Measurements from ENCODE around the gene ALX4. TPM values are rescaled to one million over a fixed set of nuclear protein-coding genes. Genes with fewer than 3 reads are reported as not detected.
A peak's percentile ranks its signal among the peaks of the same experiment; 100 is the strongest.

ALX4 gene
- total and polyA plus RNA-seq, 2 of the 8 experiments (the other 6 are each of a cell fraction or from before 2014, with no cell fraction given): not detected

DNA sequence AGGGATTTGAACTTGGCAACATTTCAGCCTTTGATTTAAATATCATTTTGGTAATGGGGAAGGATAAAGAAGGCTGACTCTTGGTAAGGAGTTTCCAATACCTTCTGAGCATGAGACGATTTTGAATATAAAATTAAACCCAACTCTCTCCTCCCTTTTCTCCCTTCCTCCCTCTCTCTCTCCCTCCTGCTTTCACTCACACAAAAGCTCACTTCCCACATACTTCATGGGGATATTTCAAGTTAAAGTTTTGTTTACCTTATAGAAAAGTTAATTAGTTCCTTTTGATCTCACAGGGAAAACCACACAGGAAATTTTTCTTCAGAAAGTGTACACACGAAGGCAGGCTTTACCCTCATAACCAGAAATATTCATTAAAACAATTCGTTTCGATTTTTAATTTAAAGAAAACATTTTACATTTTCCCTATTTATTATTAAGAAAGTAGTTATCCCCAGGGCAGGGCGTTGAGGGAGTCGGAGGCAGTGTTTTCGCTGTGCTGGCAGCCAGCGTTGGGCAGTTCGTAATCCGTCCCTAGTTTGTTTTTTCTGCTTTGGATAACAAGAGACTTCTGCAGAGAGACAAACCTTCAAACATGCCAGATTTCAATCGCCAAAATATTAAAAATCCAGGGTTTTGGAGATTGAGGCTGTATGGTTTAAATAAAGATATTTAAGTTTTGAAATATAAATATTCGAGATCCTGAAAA, 25.3 kb upstream of the ALX4 start:
- Histone ChIP-seq H2BK12ac (ENCODE audit: low read depth, low read length) (no peak overlapping the region), H3K27me3 (replicated peaks in 1 of 4; ENCODE audit: control insufficient read depth in 3 of 4, extremely low read depth in 1 of 4, insufficient read depth in 3 of 4, low read length in 3 of 4) (peaks cover 7 to 63% (median 56%) of the 10 kb centered on the region in 4 experiments), H3K18ac (ENCODE audit: extremely low read depth, low read length) (no peak overlapping the region), H3K4ac (replicated peaks; ENCODE audit: insufficient read length, low read depth, low read length) (no peak overlapping the region), H3K56ac (replicated peaks; ENCODE audit: insufficient read length, low read depth, low read length) (no peak overlapping the region), H3K4me2 (ENCODE audit: insufficient read depth in 1 of 2, low read depth in 2 of 2, low read length in 2 of 2) (peak overlapping the region; percentile 60 to 72), H2AK5ac (ENCODE audit: low read depth, low read length) (no peak overlapping the region), H3K9me3 (ENCODE audit: insufficient read depth in 2 of 2, low read depth in 1 of 2, low read length in 1 of 2) (no peaks in the 10 kb centered on the region), H4K5ac (ENCODE audit: insufficient read length, low read depth, low read length) (no peak overlapping the region), H2BK120ac (replicated peaks; ENCODE audit: low read depth, low read length) (no peak overlapping the region), H4K20me1 (replicated peaks in 1 of 2; ENCODE audit: control insufficient read depth in 1 of 2, insufficient read depth in 2 of 2, low read length in 2 of 2) (no peaks in the 10 kb centered on the region), H4K8ac (ENCODE audit: extremely low read depth, insufficient read depth, low read length) (no peak overlapping the region), H2AFZ (ENCODE audit: low read length) (no peak overlapping the region), H4K91ac (replicated peaks; ENCODE audit: insufficient read length, low read length) (no peak overlapping the region), H2BK15ac (ENCODE audit: low read length) (no peak overlapping the region), H3K36me3 (ENCODE audit: control insufficient read depth in 2 of 4, insufficient read depth in 4 of 4, low read length in 3 of 4) (no peaks in the 10 kb centered on the region), H3K14ac (ENCODE audit: insufficient read length) (no peak overlapping the region), H3K4me3 (ENCODE audit: extremely low read depth in 1 of 4, insufficient read depth in 2 of 4, low read depth in 3 of 4, low read length in 4 of 4) (peak overlapping the region in 2 of 4 experiments; percentile 7 to 46; a peak in 3 of 8 replicates), H3K79me2 (ENCODE audit: control insufficient read depth in 1 of 2, insufficient read depth in 2 of 2, low read length in 2 of 2) (no peaks in the 10 kb centered on the region), H2BK20ac (ENCODE audit: low read length) (no peak overlapping the region), H3K23me2 (ENCODE audit: low read depth, low read length) (no peaks in the 10 kb centered on the region; the same call in 1 of the 2 replicates), H3K79me1 (ENCODE audit: low read depth, low read length) (no peaks in the 10 kb centered on the region), H3K23ac (ENCODE audit: insufficient read length) (no peak overlapping the region), H3K27ac (ENCODE audit: low read depth, low read length) (no peak overlapping the region), H3K9ac (replicated peaks in 1 of 4; ENCODE audit: extremely low read depth in 1 of 4, low read depth in 3 of 4, low read length in 3 of 4) (no peak overlapping the region), H3K4me1 (replicated peaks in 1 of 4; ENCODE audit: control insufficient read depth in 3 of 4, insufficient read depth in 4 of 4, low read length in 3 of 4) (peaks cover 3 to 9% (median 5%) of the 10 kb centered on the region in 4 experiments; a peak in 6 of 7 replicates), H2BK5ac (ENCODE audit: low read depth, low read length) (no peak overlapping the region)
- WGBS, 2 experiments (ENCODE audit: extremely low coverage in 1 of 2, insufficient coverage in 1 of 2, insufficient read length in 1 of 2, insufficient replicate concordance in 2 of 2, low coverage in 1 of 2, low lambda C conversion rate in 2 of 2, missing lambda C conversion rate in 1 of 2): 5% methylated on average over 12 of the region's 12 CpGs; no CpG with 5 or more reads in 1 of the 2 experiments
- ChIA-PET CTCF (ENCODE audit: partially characterized antibody) (interaction anchor here (0.7 to 7.0 kb wide), 11 partner anchors 8 to 225 kb away, joined by 3 to 47 read pairs (median 5); no protein-coding TSS in a partner anchor), POLR2A (ENCODE audit: partially characterized antibody) (interaction anchor here (0.9 to 2.5 kb wide), 5 partner anchors 8 to 18 kb away, joined by 3 to 11 read pairs (median 10); no protein-coding TSS in a partner anchor)
- DNase-seq (ENCODE audit: low read depth in 1 of 2, low spot score in 2 of 2): no peak
- FAIRE-seq: no peak
- TF ChIP-seq SP4 (IDR thresholded peaks at IDR 0.05; ENCODE audit: low read length): no peak
- no peak for TF ChIP-seq KDM4A (IDR thresholded peaks at IDR 0.05; ENCODE audit: low read depth, low read length, severe bottlenecking)
- no peak for TF ChIP-seq ZNF274 (IDR thresholded peaks at IDR 0.05; ENCODE audit: borderline replicate concordance, extremely low read depth, low read length)
- TF ChIP-seq RBBP5 (IDR thresholded peaks at IDR 0.05; ENCODE audit: borderline replicate concordance, low read depth, low read length): no peak
- no peak for TF ChIP-seq RXRA (IDR thresholded peaks at IDR 0.05; ENCODE audit: insufficient read depth, low read depth, low read length)
- TF ChIP-seq TEAD4 (IDR thresholded peaks at IDR 0.05; ENCODE audit: low read depth, low read length): no peak
- no peak for TF ChIP-seq JUND (IDR thresholded peaks at IDR 0.05; ENCODE audit: low read length)
- TF ChIP-seq GTF2F1 (IDR thresholded peaks at IDR 0.05; ENCODE audit: borderline replicate concordance, low read depth, low read length): no peak
- TF ChIP-seq BRCA1 (IDR thresholded peaks at IDR 0.05; ENCODE audit: low read depth, low read length): no peak
